Fibroblast of lung (primary cell): ENCODE measurements around the gene AMOT. TPM values are rescaled to one million over a fixed set of nuclear protein-coding genes. Genes with fewer than 3 reads are reported as not detected.

ENCODE experiments used
- DNase-seq, 2 donors: peaks; one replicate each; pipeline versions ENCODE4 v3.0.0 to v3.0.0-alpha.2; 2010; ENCODE audit warnings: low read depth in 2 of 2
- H2AFZ ChIP-seq: 2 replicates; pipeline ENCODE4 v1.5.1; 2012; ENCODE audit warnings: low read length, control low read depth, inconsistent platforms
- H3K27ac ChIP-seq: 2 replicates; pipeline ENCODE4 v1.5.1; 2011; ENCODE audit warnings: low read length, control low read depth; ENCODE audit not compliant: insufficient read depth
- H3K27me3 ChIP-seq: 2 replicates; pipeline ENCODE4 v1.5.1; 2011; ENCODE audit warnings: mild to moderate bottlenecking, low read length; ENCODE audit not compliant: control insufficient read depth, insufficient read depth
- H3K36me3 ChIP-seq: 2 replicates; pipeline ENCODE4 v1.5.1; 2011; ENCODE audit warnings: low read length; ENCODE audit not compliant: control insufficient read depth, insufficient read depth
- H3K4me1 ChIP-seq: 2 replicates; pipeline ENCODE4 v1.5.1; 2011; ENCODE audit warnings: low read length; ENCODE audit not compliant: control insufficient read depth, insufficient read depth; ENCODE audit errors: extremely low read depth
- H3K4me2 ChIP-seq: 2 replicates; pipeline ENCODE4 v1.5.1; 2011; ENCODE audit warnings: low read length, control low read depth; ENCODE audit not compliant: insufficient read depth; ENCODE audit errors: extremely low read depth
- H3K4me3 ChIP-seq, 4 experiments: fragments of 200-600 bp in 1 of 4; sonication (generic) in 1 of 4; replicated peaks in 1 of 4; 2 replicates each; pipeline ENCODE4 v1.5.1; 2011 to 2016; ENCODE audit warnings: low read length in 4 of 4, low read depth in 3 of 4, mild to moderate bottlenecking in 3 of 4, control low read depth in 2 of 4, inconsistent platforms in 1 of 4, mixed read lengths in 1 of 4; ENCODE audit not compliant: insufficient read depth in 1 of 4; ENCODE audit errors: control extremely low read depth in 1 of 4
- H3K79me2 ChIP-seq: 2 replicates; pipeline ENCODE4 v1.5.1; 2012; ENCODE audit warnings: mild to moderate bottlenecking, low read length, inconsistent platforms; ENCODE audit not compliant: control insufficient read depth, insufficient read depth
- H3K9ac ChIP-seq: 2 replicates; pipeline ENCODE4 v1.5.1; 2011; ENCODE audit warnings: mild to moderate bottlenecking, low read length, control low read depth; ENCODE audit not compliant: insufficient read depth
- H3K9me3 ChIP-seq: 2 replicates; pipeline ENCODE4 v1.5.1; 2012; ENCODE audit warnings: low read depth, low read length; ENCODE audit not compliant: control insufficient read depth, insufficient read depth
- H4K20me1 ChIP-seq: 2 replicates; pipeline ENCODE4 v1.5.1; 2011; ENCODE audit warnings: low read length; ENCODE audit not compliant: control insufficient read depth, insufficient read depth; ENCODE audit errors: extremely low read depth
- CTCF ChIP-seq, 2 donors: IDR thresholded peaks in 1 of 2; conservative IDR thresholded peaks in 1 of 2; 1 replicate in 1 of 2; 2 replicates in 1 of 2; pipeline ENCODE4 v1.5.1; 2011 to 2012; ENCODE audit warnings: low read length in 2 of 2, control low read depth in 1 of 2, inconsistent platforms in 1 of 2, low read depth in 1 of 2, mild to moderate bottlenecking in 1 of 2
- EZH2 ChIP-seq: IDR thresholded peaks from 2 replicates; pipeline ENCODE4 v1.5.1; 2012; ENCODE audit warnings: low read length, control low read depth, mild to moderate bottlenecking; ENCODE audit errors: missing control alignments
- polyA plus RNA-seq, 2 donors: library from polyadenylated mRNA; depleted of rRNA in 1 of 2; stranded (reverse) in 1 of 2; unstranded in 1 of 2; fragments of >200 nt; gene quantifications; 2 replicates each; pipeline ENCODE4 v1.2.1, GENCODE V29; 2011 to 2012; ENCODE audit warnings: missing spikeins in 1 of 2
- total RNA-seq: library from RNA; depleted of rRNA; stranded (reverse); fragments of >200 nt; gene quantifications from 2 replicates; pipeline ENCODE4 v1.2.1, GENCODE V29; 2014

AMOT gene
- total and polyA plus RNA-seq, 2 donors (not counting 1 experiment from before 2014, with no cell fraction given), result 6.8 to 7.5 TPM

- no peaks in the 10 kb centered on the region for H3K36me3 ChIP-seq
- TF ChIP-seq EZH2 (no peak), CTCF (conservative IDR thresholded peaks at IDR 0.05 in 1 of 2, IDR thresholded peaks at IDR 0.05 in 1 of 2; ENCODE audit: low read depth in 1 of 2, low read length in 2 of 2) (no peak)
- no peak overlapping the region for H3K9ac ChIP-seq
- DNase-seq, result no peak
- H3K4me2 ChIP-seq, result no peak overlapping the region
- no peak overlapping the region for H3K4me3 ChIP-seq
- no peaks in the 10 kb centered on the region for H3K27me3 ChIP-seq
- no peak overlapping the region for H3K27ac ChIP-seq
- H3K4me1 ChIP-seq, result no peaks in the 10 kb centered on the region
- H4K20me1 ChIP-seq, result no peaks in the 10 kb centered on the region
- no peaks in the 10 kb centered on the region for H3K9me3 ChIP-seq
- H2AFZ ChIP-seq, result no peak overlapping the region
- no peaks in the 10 kb centered on the region for H3K79me2 ChIP-seq
These were observed 102.1 kb downstream of the AMOT start for GRCh38 chrX:112738347-112739033.

- Histone ChIP-seq H3K27ac (no peak overlapping the region), H3K27me3 (no peaks in the 10 kb centered on the region), H3K4me3 (no peak overlapping the region), H3K36me3 (no peaks in the 10 kb centered on the region), H3K9ac (no peak overlapping the region), H3K4me2 (no peak overlapping the region), H2AFZ (no peak overlapping the region), H3K79me2 (no peaks in the 10 kb centered on the region), H4K20me1 (no peaks in the 10 kb centered on the region), H3K9me3 (no peaks in the 10 kb centered on the region), H3K4me1 (no peaks in the 10 kb centered on the region)
- TF ChIP-seq EZH2 (no peak), CTCF (conservative IDR thresholded peaks at IDR 0.05 in 1 of 2, IDR thresholded peaks at IDR 0.05 in 1 of 2; ENCODE audit: low read depth in 1 of 2, low read length in 2 of 2) (no peak)
- peak in 1 of 2 donors; percentile 19 for DNase-seq
These were observed 104.3 kb downstream of the AMOT start for GRCh38 chrX:112736310-112736709.

- no peak overlapping the region for H3K27ac ChIP-seq
- H3K4me2 ChIP-seq, result no peak overlapping the region
These were observed 105.5 kb downstream of the AMOT start for GRCh38 chrX:112735147-112735546.

More at GRCh38 chrX:112735147-112735546, 105.5 kb downstream of the AMOT start:
- Histone ChIP-seq H4K20me1 (no peaks in the 10 kb centered on the region), H3K9me3 (no peaks in the 10 kb centered on the region), H3K36me3 (no peaks in the 10 kb centered on the region), H3K4me3 (no peak overlapping the region), H3K79me2 (no peaks in the 10 kb centered on the region), H3K4me1 (no peaks in the 10 kb centered on the region), H3K9ac (no peak overlapping the region), H2AFZ (no peak overlapping the region), H3K27me3 (no peaks in the 10 kb centered on the region)
- no peak for TF ChIP-seq EZH2
- no peak for TF ChIP-seq CTCF (conservative IDR thresholded peaks at IDR 0.05 in 1 of 2, IDR thresholded peaks at IDR 0.05 in 1 of 2; ENCODE audit: low read depth in 1 of 2, low read length in 2 of 2)
- no peak for DNase-seq
